CD4-positive, alpha-beta T cell treated with Interferon gamma for 1 hour (primary cell): ENCODE results near the gene C5orf63.
"Not testable (repeated sequence)": the region's sequence is repeated elsewhere in the genome, so short reads cannot be mapped to it uniquely, and the experiment has no call there.

Experiments used
- DNase-seq: peaks from one replicate; pipeline ENCODE4 v3.0.0-alpha.2; 2020

The C5orf63 gene

DNA sequence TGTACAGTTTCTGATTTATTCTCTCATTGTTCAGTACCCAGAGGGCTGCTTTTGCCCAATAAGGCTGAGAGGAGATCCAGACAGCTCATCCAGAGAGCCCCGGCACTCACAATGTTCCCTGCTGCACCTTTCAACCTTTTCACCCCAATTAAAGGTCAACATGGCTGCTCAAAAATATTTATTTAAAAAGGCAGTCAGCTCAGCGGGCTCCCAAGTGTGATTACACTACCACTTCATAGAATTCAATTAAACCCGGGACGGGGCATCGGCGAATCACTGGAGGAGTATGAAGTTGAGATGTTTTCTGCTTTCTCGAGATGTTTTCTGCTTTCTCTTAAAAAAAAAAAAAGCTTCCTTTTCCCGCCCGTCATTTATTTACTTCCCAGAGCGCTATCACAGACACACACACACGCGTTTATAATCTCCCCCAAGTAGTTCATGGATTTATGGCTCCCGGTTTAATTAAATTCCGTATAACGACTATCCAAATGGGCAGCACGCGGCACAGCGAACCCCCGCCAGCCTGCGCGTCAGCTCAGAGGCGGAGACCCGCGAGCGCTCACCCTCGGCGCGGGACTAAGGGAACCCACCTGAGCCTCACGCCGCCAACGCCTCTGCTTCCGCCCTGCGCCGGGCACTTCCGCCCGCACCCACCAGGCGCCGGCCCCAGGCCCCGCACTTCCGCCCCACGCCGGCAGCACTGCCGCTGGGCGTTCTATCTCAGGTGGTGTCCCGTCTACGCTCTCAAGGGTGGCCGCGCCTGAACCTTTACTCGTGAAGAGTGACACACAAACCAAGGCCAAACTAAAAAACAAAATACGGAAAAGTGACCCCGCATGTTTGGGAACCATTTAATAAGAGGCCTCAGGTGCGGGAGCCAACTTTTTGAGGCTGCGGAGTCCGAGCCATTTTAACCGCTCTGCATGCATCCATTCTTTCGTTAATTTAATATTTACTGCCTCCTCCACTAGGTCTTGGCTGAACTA is at the start of gene C5orf63:
C5orf63 (minus strand) TSS at position 642 of the 986 bp plus-strand sequence. CDS start 14,507 bp downstream, outside the sequence.
- peak; percentile 82 for DNase-seq

DNA sequence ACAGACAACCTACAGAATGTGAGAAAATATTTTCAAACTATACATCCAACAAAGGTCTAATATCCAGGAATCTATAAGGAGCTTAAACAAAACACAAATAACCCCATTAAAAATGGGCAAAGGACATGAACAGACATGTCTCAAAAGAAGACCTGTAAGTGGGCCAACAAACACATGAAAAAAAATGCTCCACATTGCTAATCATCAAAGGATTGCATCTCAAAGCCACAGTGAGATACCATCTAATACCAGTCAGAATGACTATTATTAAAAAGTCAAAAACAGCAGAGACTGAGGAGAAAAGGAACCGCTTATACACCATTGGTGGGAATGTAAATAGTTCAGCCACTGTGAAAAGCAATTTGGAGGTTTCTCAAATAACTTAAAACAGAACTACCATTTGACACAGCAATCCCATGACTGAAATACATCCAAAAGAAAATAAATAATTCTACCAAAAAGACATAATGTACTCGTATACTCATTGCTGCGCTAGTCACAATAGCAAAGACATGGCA is 39.1 kb upstream of the C5orf63 start:
- no peak for DNase-seq

DNA sequence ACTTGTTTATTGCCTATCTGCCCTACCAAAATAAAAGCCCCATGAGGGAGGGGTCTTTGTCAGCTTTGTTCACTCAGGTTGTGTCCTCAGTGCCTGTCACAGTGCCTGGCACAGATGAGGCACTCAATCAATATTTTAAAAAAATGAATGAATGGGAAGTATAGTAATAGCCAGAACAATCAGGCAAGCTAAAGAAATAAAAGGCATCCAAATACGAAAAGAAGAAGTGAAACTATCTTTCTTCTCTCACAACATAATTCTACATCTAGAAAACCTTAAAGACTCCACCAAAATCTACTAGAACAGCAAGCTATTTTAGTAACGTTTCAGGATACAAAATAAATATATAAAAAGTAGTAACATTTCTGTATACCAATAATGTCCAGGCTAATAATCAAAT is 37.8 kb upstream of the C5orf63 start:
- no peak for DNase-seq

DNA sequence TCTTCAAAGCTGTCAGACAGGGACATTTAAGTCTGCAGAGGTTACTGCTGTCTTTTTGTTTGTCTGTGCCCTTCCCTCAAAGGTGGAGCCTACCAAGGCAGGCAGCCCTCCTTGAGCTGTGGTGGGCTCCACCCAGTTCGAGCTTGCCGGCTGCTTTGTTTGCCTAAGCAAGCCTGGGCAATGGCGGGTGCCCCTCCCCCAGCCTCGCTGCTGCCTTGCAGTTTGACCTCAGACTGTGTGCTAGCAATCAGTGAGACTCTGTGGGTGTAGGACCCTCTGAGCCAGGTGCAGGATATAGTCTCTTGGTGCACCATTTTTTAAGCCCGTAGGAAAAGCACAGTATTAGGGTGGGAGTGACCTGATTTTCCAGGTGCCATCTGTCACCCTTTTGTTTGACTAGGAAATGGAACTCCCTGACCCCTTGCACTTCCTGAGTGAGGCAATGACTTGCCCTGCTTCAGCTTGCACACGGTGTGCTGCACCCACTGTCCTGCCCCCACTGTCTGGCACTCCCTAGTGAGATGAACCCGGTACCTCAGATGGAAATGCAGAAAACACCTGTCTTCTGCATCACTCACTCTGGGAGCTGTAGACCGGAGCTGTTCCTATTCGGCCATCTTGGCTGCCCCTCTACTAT is 35.4 kb upstream of the C5orf63 start:
- DNase-seq = not testable (repeated sequence)

DNA sequence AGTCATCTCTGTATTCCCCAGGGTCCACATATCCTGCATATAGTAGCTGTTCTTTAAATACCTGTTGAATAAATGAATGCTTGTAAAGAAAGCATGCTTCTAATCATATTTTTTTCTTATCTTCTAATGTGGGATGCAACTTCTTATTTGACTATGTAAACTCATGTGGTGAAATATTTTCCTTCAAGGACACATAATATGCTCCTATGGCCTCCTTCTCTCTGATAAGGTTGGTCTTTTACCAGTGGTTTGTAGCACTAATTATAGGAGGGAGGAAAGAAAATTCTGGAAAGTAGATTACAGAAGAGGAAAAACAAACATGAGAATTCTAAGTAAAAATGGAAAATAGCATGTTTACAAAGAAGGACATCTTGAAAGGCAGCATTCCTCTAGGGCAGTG is 28.6 kb upstream of the C5orf63 start:
- no peak for DNase-seq

DNA sequence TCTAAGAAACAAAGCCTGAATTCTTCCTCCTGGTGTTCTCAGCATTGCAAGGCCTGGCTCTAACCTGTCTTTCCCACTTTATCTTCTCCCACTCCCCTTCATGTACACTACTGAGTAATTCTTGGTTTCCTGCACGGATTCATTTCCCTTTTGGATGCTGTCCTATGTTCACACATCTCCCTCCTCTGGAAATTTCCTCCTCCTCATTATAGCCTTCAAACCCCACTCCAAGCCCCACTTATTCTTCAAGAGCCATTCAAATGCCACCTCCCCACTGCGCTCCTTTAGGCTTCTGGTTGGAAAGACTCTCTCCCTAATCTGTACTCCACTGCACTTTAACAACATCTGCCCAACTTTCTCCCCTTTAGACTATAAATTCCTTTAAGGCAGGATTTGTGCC is 28.2 kb upstream of the C5orf63 start:
- no peak for DNase-seq

DNA sequence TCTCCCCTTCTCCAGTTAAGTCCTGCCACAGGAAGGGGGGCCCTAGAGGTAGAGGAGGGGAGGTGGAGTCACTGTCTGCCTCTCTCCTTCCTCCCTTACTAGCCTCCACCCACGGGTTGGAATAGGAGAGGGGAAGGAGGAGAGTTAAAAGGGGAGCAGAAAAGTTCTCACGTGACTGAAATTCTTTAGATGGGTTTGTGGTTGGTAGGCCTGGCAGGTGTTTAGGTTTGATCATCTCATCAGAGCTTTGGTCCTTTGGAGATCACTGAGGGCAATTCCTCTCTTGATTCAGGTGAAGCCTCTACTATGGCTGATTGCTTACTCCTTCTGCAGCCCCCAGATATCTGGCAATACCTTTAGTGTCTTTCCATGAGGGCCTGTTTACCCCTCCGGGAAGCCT is 24.9 kb upstream of the C5orf63 start:
- DNase-seq = no peak

DNA sequence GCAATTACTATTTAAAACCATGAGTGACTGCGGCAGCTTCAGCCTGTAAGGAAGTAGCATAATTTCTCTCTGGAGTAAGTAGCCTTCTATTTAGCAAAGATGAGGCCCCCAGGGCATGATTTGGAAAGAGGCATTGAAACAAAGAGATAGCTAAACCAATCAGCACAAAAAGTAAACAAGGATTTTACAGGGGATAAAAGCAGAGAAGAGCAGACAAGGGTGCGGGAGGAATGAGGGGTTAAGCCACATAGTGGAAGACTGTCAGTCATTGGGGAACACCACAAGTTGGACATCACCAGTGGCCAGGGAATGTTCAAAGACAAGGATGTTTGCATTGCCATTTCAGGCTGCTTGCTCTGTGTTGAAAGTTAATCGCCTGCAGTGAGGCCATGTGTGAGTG is 24.0 kb upstream of the C5orf63 start:
- DNase-seq = no peak

DNA sequence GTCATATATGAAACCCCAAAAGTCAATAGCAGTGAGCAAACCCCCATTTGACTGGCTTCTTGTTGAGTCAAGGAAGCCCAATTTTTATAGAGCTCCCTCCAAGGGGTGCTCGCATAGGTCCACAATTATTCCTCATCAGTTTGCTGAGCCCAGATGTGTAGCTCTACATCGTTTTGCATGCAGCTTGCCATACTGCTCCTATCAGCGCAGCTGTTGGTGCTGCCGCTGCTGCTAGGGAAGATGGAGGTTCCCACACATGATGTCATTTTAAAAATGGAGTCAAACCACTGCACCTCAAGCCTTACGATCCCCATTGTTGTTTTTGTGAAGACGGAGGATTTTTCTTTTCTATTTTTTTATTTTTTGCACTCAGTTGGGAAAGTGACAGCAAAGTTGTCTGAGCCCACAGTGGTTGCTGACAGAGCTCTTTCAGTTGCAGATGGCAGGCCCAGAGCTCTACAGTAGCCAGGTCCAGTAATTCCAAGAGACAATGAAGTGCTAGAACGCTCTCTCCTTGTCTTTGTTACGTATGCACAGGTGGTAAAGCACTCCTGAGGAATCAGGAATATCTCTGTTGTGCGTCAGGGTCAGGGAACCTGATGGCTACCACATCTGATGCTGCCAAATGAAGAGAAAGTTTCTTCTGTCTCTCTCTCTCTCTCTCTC is 23.2 kb upstream of the C5orf63 start:
- no peak for DNase-seq

DNA sequence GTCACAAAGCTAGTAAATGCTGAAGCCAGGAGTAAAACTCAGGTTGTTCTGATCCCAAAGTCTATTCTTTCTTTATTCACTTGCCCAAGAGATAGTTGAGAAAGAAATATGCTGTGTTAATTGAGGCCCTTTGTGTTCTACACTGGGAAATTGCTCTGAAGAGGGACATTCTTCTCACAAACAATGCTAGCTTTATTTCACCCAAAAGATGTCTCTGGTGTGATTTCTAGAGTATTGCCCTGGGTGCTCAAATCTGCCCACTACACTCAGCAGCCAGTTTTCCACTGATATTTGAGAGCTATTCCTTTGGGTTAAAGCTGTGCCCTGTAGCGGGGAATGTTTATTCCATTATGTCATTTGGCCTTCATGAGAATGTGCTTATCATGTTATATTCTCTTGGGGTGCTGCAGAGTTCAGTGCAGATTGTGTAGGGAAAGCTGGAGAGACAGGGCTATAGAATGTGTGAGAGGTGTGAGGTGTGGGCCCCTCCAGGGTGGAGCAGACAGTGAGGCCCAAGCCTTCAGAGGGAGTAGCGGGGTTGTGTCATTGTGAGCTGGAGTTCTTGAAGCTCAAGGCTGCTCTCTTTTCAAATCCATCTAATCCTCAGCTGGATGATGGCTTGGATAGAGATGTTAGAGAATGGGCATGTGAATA is 21.0 kb upstream of the C5orf63 start:
- DNase-seq = no peak

DNA sequence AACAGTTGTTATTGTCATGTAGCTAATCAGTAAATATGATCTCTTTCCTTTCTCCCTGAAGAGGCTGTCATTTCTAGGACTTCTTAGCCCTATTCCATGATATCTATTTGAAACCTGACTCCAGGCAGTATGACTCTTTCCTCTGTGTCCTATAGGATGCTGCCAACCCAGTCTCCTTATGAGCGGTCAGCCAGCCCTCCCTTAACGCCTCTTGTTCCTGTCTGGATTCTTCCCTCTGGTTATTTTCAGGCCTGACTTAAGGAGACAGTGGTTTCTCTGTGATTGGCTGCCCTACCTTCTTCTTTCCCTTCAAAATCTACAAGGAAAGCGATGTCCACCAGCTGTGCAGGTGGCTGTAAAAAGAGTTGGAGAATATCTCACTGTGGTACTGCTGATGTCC is 19.4 kb upstream of the C5orf63 start:
- DNase-seq = no peak

DNA sequence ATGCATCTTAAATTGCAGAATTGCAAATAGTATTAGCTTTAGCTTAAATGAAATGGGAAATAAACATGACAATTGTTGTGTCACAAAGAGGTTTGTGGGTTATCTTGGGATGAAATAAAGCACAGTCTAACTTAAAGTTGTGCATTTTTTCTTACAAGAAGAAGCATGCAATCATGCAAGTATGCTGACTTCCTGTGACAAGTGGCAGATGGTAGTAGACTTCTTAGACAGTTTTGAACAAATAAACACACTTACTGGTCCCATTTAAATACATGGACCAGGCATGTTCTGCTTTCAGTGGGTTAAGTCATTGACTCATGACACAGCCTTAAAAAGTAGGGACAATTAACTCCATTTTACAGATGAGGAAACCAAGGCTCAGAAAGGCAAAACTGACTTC is 15.9 kb upstream of the C5orf63 start:
- DNase-seq = no peak

DNA sequence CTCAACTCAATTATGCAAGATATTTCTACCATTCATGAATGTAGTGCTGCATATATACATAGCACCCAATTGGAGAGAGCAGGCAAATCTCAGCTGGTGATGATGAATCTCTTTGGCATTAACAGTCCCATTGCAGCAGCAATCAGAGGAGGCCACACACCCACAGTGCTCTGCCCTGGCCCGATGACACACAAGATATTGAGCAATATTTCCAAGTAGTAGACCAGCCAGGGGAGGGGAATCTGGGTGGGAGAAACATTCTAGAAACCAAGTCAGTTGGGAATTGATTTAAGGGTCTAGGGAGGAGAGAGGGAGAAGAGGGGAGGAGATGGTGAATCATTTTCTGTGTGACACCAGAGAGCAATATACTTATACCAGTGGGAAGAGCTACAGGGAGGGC is 14.9 kb upstream of the C5orf63 start:
- DNase-seq = no peak

DNA sequence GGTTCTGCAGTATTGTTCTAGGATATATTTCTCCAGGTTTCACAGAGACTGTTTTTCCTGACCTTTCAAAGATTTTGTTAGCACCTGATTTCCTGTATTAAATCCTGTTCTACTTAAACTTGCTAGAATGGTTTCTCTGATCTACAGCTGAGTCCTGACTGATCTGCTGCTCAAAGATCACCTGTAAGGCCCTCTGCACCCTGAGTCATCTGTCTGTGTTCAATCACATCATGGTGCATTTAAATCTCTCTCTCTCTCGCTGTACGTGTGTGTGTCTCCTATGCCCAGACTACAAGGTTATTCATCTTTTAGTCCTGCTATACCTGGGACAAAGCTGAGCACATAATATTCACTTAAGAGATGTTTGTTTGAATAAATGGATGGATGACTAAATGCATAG is 13.3 kb upstream of the C5orf63 start:
- no peak for DNase-seq

DNA sequence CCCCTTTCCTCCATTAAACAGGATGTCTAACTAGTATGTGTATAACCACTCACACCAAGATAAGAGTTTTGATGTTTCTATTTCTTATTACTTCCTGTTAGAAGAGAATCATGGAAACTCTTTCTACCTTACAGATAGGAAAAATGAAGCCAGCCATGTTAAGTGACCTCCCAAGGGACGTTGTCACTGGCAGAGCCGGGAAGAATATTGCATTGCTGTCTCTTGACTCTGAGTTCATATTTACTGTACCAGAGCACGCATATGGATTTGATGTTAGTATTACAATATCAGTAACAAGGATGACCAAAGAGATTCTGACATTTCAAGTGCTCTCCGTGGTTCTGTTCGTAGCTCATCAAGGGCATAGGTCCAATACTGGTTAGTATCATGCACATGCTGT is 12.5 kb upstream of the C5orf63 start:
- DNase-seq = no peak

DNA sequence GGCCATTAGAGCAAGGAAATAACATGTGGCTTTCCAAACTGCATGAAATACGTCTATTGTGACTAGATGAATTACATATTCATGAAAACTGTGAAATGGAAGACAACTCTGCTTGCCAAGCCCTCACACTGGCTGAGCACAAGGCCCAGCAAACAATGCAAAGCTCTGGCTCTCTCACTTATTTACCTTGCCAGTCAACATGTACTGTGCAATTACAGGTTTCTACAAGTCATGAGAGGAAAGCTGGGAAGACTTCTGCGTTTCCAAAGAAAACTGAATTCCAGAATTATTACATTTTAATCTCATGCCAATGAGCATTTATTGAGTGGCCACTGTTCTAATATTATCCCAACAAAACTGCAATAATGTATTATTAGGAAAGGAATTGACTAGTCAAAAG is 12.1 kb upstream of the C5orf63 start:
- no peak for DNase-seq

DNA sequence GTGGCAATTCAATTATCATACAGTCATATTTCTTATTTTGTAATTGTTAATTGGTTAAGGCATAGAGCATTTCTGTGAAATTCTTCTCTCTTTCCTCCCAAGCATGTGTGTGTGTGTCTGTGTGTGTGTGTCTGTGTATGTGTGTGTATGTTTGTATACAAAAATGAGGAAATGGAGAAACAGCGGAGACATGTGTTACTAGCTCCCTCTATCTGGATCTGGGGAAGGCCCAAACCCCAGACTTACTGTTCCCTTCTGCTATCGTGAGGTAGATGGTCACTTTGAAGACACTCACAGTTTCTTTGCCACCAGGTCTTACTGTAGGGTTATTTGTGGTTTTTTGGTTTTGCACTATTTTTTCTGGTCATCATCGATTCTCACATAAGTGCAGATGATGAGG is 11.4 kb upstream of the C5orf63 start:
- no peak for DNase-seq

DNA sequence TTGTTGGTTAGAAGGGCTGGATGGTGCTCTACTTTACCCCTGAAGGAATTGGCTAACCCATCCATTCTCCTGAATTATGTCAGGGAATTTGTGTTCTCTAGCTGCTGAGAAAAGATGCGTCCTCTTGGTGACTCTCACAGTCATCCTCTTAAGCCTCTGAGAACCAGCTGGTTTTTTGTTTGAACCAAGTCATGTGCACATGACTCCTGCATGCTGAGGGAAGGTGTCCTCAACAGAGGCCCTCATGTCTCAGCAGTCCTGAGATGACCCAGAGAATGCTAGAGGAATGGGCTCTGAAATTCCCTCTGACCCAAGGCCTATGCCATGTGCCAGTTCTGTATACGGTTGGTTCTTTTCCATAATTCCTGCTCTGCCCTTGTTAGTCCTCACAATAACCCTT is 10.4 kb upstream of the C5orf63 start:
- DNase-seq = no peak

DNA sequence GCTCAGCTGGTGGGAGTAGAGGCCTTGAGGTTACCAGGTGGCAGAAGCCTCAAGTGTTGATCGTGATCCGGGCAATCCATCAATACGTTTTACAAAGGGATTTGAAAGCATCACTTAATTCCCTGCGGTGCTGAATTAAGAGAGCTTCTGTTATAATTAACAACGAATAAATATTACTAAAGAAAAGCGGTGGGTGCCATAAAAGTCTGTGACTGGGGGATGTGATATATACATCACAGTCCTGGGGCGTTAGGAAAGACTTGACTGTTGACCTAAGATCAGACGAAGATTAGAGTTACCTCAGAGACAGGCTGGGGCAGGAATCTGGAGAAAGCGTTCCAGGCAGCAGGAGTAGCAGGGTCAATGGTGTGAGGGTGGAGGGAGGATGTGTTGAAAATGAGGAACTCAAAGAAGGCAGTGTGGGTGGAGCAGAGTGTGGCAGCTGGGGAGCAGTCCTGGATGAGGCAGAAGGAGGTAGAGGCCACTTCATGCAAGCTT is 6.7 kb upstream of the C5orf63 start:
- DNase-seq = no peak

DNA sequence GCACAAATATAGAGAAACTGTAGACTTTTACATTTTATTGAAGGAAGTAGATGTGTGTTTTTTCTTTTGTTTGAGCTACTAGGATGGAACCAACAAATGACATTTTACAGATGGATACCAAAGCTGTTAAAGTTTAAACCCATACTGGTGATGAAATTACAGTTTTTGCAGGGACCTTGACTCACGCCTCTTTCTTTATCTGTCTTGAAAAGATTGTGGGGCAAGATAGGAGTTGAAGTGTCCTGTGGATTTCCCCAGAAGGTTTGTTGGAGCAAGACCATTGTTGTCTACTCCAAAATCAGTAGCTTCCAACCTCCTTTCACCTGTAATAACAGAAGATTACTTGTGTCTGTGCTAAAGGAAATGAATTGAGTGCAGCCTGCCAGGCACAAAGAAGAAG is 4.1 kb upstream of the C5orf63 start:
- DNase-seq = no peak

DNA sequence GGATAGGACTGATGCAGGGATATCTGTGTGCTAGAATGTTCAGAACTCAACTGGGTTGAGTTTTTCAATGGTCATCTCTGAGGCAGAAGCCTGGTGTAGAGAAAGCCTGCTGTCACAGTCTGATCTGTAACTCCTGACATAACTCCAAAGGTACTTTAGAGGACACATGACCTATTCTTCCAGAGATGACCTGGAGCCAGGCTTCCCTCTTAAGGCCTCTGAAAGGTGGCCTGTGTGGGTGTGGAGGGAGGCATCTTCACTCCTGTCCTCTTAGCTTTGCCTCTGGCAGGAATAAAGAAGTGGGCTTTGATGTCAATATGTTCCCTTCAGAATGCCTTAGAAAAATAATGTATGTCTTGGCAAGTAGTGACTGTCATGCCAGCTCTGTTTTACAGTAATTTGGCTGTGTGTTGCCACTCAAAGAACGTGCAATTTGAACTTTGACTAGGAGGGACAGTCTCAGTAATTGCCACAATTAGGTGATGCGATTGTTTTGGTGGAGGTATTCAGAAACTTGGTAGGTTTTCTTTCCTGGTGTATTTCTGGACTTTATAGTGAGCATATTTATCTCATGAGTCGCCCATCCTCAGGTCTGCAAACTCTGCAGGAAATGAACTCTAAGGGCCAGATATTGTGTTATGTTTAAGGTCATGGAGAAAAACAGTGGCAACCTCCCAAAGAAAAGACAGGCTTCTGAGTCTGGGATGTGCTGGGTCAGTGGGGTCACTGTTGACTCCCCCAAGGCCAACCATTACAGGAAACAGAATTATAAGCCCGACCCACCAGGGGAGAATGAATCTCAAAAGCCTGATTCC is 3.2 kb upstream of the C5orf63 start:
- DNase-seq = no peak

DNA sequence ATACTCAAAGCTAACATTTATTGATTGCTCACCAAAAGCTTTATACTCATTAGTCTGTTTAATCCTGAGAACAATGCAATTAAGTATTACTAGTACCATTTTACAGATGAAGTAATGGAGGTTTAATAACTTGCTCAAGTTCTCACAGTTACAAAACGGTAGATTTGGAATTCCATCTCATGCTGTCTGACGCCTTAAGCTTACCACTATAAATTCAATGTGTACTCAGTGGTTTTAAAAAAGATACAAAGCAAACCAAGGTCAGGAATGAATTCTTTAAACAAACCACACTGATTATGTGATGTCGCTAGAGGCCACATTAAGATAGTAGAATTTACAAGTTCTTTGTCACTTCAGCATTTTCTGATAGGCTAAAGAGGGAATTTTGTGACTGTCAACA is 1.2 kb upstream of the C5orf63 start:
- DNase-seq = no peak
